ENCODE measurements around the gene LOXL1. TPM values are rescaled to one million over a fixed set of nuclear protein-coding genes. Genes with fewer than 3 reads are reported as not detected.

The LOXL1 gene
- total RNA-seq, 1 experiment from 2014 or later = 249 TPM

DNA sequence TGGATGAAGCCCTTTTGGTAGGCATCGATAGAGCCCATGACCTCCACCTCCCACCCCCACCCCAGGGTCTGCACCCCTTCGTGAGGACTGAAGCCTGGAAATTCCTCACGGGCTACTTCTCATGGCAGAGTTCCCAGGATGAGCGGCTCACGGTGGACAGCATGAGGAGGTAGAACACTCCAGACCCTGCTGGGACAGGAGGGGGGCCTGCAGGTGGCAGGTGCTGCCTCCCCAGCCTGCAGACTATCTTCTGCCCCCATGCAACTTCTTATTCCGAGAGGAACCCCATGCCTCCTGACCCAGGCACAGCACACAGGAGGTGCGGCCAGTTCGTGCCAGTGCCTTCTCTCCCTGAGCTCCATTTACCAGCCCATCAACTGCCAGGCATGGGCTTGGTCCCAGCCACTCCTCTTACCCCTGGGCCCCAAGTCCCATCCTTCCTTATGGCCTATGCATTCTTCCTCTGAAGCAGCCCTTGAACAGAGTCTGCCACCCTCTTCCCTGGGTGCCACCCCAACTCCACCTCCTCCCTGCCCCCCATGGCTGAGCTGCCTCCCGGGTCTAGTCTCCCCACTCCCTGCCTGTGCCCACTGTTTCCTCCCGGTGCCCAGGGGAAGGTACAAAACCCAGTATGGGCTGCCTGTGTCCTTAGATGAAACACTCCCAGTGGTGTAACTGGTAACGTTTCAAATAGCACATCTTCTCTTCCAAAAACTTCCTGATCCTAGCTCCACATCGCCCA lies 44.5 kb upstream of the LOXL1 start:
- no peak for DNase-seq
- Histone ChIP-seq H3K9me2 (replicated peaks; ENCODE audit: low read length) (no peaks in the 10 kb centered on the region), H3K4me3 (ENCODE audit: low read length) (no peak overlapping the region), H3K9me3 (ENCODE audit: low read length) (no peaks in the 10 kb centered on the region), H3K4me2 (ENCODE audit: low read length) (no peak overlapping the region), H3K36me3 (ENCODE audit: low read depth, low read length) (no peaks in the 10 kb centered on the region), H3F3A (ENCODE audit: low read length, unreplicated experiment) (no peaks in the 10 kb centered on the region), H3K27ac (ENCODE audit: low read length) (no peak overlapping the region), H3K27me3 (ENCODE audit: low read length) (no peaks in the 10 kb centered on the region), H2AFZ (ENCODE audit: low read length) (no peak overlapping the region), H3K9ac (ENCODE audit: low read length) (no peak overlapping the region), H3K4me1 (ENCODE audit: insufficient read depth, low read length) (no peaks in the 10 kb centered on the region), H3K79me2 (ENCODE audit: low read length) (no peaks in the 10 kb centered on the region), H4K20me1 (ENCODE audit: low read length) (no peaks in the 10 kb centered on the region)
- TF ChIP-seq EZH2 (IDR thresholded peaks at IDR 0.05; ENCODE audit: low read length, unreplicated experiment) (no peak), EZH2phosphoT487 (IDR thresholded peaks at IDR 0.05; ENCODE audit: borderline replicate concordance, low read length) (no peak), CTCF (conservative IDR thresholded peaks at IDR 0.05; ENCODE audit: low read depth, low read length) (no peak)
- no peak for ATAC-seq
- BruUV-seq (replicated peaks) = no TSS peak
- CTCF ChIA-PET = no interaction called here
- intact Hi-C loops (cut with micrococcal nuclease) = no loop called here
- POLR2A ChIA-PET (ENCODE audit: unreplicated experiment) = no interaction called here

- Histone ChIP-seq H3K27ac (ENCODE audit: low read length) (no peak overlapping the region), H3K79me2 (ENCODE audit: low read length) (no peaks in the 10 kb centered on the region), H4K20me1 (ENCODE audit: low read length) (no peaks in the 10 kb centered on the region), H2AFZ (ENCODE audit: low read length) (no peak overlapping the region), H3K9me2 (replicated peaks; ENCODE audit: low read length) (no peaks in the 10 kb centered on the region), H3K4me3 (ENCODE audit: low read length) (no peak overlapping the region), H3K36me3 (ENCODE audit: low read depth, low read length) (no peaks in the 10 kb centered on the region), H3F3A (ENCODE audit: low read length, unreplicated experiment) (no peaks in the 10 kb centered on the region), H3K9ac (ENCODE audit: low read length) (no peak overlapping the region), H3K27me3 (ENCODE audit: low read length) (no peaks in the 10 kb centered on the region), H3K4me2 (ENCODE audit: low read length) (no peak overlapping the region), H3K9me3 (ENCODE audit: low read length) (no peaks in the 10 kb centered on the region), H3K4me1 (ENCODE audit: insufficient read depth, low read length) (no peaks in the 10 kb centered on the region)
- ATAC-seq = peak; percentile 29; the same call in 1 of the 2 replicates
- no TSS peak for BruUV-seq (replicated peaks)
- DNase-seq = peak; percentile 40
- POLR2A ChIA-PET (ENCODE audit: unreplicated experiment) = no interaction called here
- TF ChIP-seq EZH2phosphoT487 (IDR thresholded peaks at IDR 0.05; ENCODE audit: borderline replicate concordance, low read length) (no peak), EZH2 (IDR thresholded peaks at IDR 0.05; ENCODE audit: low read length, unreplicated experiment) (no peak), CTCF (conservative IDR thresholded peaks at IDR 0.05; ENCODE audit: low read depth, low read length) (no peak)
- intact Hi-C loops (cut with micrococcal nuclease) = no loop called here
- CTCF ChIA-PET = no interaction called here
These were observed 43.4 kb upstream of the LOXL1 start for GRCh38 chr15:73882761-73883419.

DNA sequence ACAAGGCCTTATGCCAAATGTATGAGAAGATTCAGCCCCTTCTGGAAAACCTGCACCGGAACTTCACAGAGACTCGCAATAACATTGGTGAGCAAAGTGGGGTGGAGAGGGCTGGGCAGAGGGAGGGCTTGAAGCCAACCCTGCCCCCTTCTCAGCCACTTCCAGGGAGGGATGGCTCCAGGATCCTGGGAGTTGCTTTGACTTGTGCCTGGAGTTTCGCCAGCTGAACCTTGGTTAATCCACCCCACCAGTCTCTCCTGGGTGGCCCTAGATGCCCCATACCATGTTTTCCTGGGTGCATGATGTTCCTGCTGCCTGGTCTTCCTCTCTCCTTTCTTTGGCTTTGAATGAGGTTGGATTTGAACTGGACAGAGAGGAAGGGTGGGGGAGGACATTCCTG lies 42.1 kb upstream of the LOXL1 start:
- H3K4me2 ChIP-seq (ENCODE audit: low read length) = no peak overlapping the region
- TF ChIP-seq EZH2phosphoT487 (IDR thresholded peaks at IDR 0.05; ENCODE audit: borderline replicate concordance, low read length) = no peak
- TF ChIP-seq EZH2 (IDR thresholded peaks at IDR 0.05; ENCODE audit: low read length, unreplicated experiment) = no peak
- TF ChIP-seq CTCF (conservative IDR thresholded peaks at IDR 0.05; ENCODE audit: low read depth, low read length) = no peak
- H3K27me3 ChIP-seq (ENCODE audit: low read length) = no peaks in the 10 kb centered on the region
- ChIA-PET CTCF (no interaction called here), POLR2A (ENCODE audit: unreplicated experiment) (no interaction called here)
- H3K27ac ChIP-seq (ENCODE audit: low read length) = no peak overlapping the region
- no peak overlapping the region for H3K4me3 ChIP-seq (ENCODE audit: low read length)
- no peak for DNase-seq
- H2AFZ ChIP-seq (ENCODE audit: low read length) = no peak overlapping the region
- no peaks in the 10 kb centered on the region for H3K9me3 ChIP-seq (ENCODE audit: low read length)
- H3K36me3 ChIP-seq (ENCODE audit: low read depth, low read length) = no peaks in the 10 kb centered on the region
- H3K79me2 ChIP-seq (ENCODE audit: low read length) = no peaks in the 10 kb centered on the region
- intact Hi-C loops (cut with micrococcal nuclease) = no loop called here
- no peak overlapping the region for H3K9ac ChIP-seq (ENCODE audit: low read length)
- no TSS peak for BruUV-seq (replicated peaks)
- no peaks in the 10 kb centered on the region for H3K4me1 ChIP-seq (ENCODE audit: insufficient read depth, low read length)
- no peak for ATAC-seq
- no peaks in the 10 kb centered on the region for H3K9me2 ChIP-seq (replicated peaks; ENCODE audit: low read length)
- no peaks in the 10 kb centered on the region for H4K20me1 ChIP-seq (ENCODE audit: low read length)
- H3F3A ChIP-seq (ENCODE audit: low read length, unreplicated experiment) = no peaks in the 10 kb centered on the region

All from PC-3 (cell line).